ENCODE measurements around the gene ELOA.
"Not testable (repeated sequence)": the region's sequence is repeated elsewhere in the genome, so short reads cannot be mapped to it uniquely, and the experiment has no call there.

The ELOA gene

GRCh38 chr1:23743287-23744152 lies at the start of gene ELOA:
TSS of gene ELOA (plus strand) at chr1:23743471. CDS start at chr1:23743504, 33 bp downstream.
- peak; percentile 20 for DNase-seq

- DNase-seq, result no peak
These were observed 49.7 kb upstream of the ELOA start for GRCh38 chr1:23693599-23693998.

DNA sequence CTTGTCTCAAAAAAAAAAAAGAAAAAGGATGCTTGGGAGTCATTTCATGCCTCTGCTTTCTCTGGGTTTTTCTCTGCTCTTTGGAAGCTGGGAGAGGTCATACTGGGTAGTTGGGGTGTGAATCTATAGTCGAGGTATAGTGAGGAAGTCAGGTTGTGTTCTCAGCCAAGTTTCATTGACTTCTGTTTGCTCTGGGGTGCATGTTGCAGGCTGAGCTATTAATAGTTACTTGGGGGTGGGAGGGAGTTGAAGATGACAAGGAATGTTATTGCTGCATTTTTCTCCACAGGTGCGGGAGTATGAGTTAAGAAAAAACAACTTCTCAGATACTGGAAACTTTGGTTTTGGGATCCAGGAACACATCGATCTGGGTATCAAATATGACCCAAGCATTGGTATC lies 48.9 kb upstream of the ELOA start:
- DNase-seq, result no peak

DNA sequence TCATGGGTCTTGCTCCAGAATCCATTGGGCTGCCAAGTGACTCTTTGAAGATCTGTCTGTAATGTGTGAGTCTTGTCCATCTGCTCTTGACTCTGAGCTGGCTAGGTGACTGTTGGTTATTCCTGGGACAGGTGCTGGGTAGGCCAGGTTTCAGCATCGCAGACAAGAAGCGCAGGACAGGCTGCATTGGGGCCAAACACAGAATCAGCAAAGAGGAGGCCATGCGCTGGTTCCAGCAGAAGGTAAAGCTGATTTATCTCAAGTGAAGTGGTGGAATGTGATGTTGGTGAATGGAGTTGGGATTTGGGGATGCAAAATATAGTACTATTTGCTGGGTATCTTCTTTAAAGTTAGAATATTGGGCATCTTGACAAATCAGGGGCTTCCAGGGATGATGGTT lies 47.6 kb upstream of the ELOA start:
- DNase-seq, result no peak

DNA sequence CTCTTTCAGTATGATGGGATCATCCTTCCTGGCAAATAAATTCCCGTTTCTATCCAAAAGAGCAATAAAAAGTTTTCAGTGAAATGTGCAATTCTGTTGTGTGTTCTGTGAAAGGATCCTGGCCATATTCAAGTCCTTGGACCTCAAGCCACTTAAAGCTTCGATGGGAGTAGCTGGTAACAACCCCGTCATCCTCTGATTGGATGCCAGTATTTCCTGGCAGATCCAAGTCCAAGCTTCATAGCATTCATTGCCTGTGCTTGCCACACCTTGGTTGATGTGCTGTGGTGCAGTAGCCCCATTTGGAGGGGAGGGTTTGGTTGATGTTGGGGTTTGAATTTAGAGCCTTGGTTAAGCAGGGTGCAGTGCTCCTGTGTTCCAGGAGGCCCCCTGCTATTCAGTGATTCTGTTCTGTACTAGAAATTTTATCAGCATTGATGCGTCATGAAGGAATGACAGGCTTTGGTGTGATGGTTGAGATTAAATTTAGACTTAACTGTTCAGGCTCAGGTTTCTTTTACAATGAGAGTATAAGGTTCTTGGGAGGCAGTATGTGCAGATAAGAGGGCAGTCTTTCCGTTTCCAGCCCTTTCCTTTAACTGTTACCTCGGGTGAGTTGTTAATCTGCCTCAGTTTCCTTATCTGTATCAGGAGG lies 46.8 kb upstream of the ELOA start:
- DNase-seq, result no peak

DNA sequence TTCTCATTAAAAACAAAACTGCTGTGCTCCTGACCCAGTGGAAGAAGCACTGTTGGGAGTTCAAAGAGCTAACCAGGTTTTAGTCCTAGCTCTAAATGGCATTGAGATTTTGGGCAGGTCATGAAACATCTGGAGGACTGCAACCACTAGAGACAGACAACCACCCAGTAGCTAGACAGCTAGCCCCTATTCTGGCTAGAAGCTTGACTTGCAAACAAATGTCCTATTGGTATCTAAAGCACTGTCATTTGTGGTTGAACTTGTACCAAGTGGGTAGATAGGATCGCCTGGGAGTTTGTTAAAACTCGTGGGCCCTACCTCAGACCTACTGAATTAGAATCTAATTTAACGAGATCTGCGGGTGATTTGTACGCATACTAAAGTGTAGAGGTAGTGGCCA lies 44.8 kb upstream of the ELOA start:
- DNase-seq, result no peak

GRCh38 chr1:23699280-23700179 lies 43.7 kb upstream of the ELOA start:
- no peak for DNase-seq

- no peak for DNase-seq
These were observed 42.0 kb upstream of the ELOA start for GRCh38 chr1:23701310-23701709.

DNA sequence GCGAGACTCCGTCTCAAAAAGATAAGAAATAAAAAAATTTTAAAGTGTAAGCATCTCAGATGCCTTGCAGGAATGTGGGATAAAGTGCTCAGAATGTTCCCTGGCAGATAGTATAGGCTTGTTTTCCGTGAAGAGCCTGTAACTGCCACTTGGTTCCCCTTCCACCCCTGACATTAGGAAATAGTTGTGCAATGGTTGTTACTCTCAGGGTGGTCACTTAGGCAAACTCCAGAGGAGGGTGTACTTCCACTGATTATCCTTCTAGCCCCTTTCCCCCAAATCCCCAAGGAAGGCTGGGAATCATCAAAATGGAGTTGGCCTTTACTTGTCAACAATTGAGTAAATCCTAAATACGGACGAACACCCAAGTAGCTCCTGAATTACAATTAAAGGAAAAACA lies 41.3 kb upstream of the ELOA start:
- DNase-seq, result no peak

DNA sequence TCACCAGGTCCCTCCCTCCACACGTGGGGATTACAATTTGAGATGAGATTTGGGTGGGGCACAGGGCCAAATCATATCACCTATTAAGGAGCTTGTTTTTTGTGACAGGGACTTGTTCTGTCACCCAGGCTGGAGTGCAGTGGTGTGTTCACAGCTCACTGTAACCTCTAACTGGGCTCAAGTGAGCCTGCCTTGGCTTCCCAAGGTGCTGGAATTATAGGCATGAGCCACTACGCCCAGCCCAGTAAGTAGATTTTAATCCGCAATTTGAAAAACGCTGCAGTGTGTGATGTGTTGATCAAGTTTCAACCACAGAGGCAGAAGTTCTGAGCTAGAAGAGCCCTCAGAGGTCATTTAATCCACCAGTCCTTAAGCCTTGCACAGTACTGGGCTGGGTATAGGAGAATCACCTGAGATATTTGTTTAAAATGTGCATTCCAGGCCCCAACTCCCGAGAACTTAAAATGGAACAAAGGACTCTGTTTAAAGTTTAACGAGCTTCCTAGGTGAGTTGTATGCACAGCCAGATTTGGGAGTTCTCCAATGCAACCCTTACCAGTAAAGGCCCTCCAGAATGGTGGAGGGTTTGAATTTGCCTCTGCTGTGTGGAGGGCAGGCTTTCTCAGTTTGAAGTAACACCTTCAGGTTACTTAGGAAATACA lies 38.3 kb upstream of the ELOA start:
- DNase-seq, result no peak

DNA sequence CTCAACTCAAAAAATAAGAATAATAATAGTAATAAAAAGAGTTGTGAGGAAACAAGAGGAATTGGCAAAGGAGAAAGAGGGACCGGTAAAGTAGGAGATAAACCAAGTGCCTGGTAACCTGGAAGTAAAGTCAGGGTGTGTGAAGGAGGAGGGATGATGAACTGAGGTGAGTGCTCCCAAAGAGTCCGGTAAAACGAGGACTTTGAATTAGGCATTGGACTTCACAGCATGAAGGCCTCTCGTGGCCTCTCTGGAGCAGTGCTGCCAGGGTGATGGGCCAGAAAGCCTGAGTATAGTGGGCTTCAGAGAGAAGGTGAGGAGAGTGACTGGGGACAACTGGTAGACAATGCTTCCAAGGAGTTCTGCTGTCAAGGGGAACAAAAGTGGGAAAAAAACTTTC lies 34.0 kb upstream of the ELOA start:
- no peak for DNase-seq

DNA sequence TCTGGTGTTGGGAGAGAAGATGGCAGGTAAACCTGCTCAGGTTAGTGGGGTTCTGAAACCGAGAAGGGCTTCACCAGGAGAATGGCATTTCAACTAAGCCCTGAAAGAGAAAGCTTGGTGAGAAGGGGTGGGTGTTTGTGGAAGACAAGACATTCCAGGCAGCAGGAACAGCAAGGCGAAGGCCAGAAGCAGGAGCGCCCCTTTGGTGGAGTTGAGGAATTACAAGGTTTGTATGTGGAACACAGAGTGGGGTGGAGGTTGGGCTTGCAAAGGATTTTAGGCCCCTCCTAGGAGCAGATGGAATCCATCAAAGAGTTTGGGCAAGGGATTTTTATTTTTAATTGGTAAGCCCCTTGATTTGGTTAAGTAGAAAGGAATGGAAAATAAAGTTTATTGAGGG lies 24.8 kb upstream of the ELOA start:
- no peak for DNase-seq

DNA sequence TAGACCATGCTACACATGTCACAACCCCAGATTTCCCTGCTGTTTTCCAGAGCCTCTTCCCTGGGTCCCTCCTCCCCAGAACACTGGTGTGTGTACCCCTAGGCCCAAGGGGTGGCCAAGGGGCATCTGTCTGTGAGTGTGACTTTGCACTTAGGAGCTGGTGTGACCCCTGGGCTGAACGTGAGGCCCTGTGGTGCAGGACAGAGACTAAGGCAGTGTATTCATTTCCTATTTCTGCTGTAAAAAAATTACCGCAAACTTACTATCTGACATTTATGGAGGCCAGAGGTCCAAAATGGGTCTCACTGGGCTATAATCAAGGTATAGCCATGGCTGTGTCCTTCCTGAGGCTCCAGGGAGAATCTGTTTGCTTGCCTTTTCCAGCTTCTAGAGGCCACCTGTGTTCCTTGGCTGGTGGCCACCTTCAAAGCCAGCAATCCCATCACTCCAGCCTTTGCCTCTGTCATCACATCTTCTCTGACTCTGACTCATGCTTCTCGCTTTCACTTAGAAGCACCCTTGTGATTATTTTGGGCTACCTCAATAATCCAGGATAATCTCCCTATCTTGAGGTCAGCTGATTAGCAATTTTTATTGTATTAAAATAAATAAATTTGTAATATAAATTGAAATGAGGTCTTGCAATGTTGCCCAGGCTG lies 24.0 kb upstream of the ELOA start:
- DNase-seq, result no peak

GRCh38 chr1:23720256-23720995 lies 22.8 kb upstream of the ELOA start:
- DNase-seq, result no peak

- DNase-seq, result no peak
These were observed 20.6 kb upstream of the ELOA start for GRCh38 chr1:23722652-23723051.

- DNase-seq, result no peak
These were observed 16.6 kb upstream of the ELOA start for GRCh38 chr1:23726686-23727085.

DNA sequence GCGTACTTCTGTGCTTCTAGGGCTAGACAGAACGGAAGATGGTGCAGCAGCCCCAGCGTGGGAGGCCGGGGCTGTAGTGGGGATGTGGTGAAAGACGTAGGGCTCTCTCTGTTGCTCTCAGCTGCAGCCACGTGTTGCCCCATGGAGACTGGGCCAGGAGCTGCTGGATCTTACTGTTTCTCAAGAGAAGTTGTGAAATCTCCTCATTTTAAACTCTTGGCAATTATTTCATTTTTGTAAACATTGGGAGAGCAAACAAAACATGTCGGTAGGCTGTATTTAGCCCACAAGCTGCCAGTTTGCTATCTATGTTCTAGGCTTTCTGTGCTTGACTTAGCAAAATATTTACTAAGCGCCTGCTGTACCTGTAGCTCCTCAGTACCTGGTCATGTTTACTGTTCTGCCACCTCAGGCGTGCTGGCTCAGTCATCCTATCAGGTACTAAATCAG lies 15.9 kb upstream of the ELOA start:
- DNase-seq, result no peak

- DNase-seq, result no peak
These were observed 10.7 kb upstream of the ELOA start for GRCh38 chr1:23732363-23733224.

GRCh38 chr1:23733281-23733680 lies 10.0 kb upstream of the ELOA start:
- not testable (repeated sequence) for DNase-seq

DNA sequence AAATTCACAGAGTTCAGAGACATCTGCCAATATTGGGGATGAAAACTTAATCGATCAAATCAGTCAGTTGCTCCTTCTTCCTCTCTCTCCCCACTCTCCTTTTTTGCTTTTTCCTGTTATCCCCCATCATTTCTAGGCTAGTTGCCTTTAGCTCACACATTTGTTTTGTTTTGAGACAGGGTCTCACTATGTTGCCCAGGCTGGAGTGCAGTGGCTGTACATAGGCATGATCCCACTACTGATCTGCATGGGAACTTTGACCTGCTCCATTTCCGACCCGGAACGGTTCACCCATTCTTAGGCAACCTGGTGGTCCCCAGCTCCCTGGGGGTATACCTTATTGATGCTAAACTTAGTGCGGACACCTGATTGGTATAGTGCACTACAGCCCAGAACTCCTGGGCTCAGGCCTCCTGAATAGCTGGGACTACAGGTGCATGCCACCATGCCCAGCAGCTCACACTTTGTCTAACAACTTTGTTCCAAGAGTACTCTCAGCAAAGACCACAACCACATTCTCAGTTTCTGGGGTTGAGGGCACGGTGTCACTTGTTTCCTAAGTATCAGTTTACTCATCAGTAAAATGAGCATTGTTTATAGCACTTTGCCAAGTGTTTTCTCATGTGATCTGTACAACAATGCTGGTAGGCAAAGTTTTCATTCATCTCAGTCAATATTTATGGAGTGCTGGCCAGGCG lies 6.7 kb upstream of the ELOA start:
- no peak for DNase-seq
